NCI-H2107 treated with DMSO at 0.1 percent for 48 hours (cell line): ENCODE data around the gene ATP2A3.

ENCODE experiments used
- DNase-seq: peaks from one replicate; lab custom pipeline; 2025; ENCODE audit not compliant: unreplicated experiment; lab: John Stamatoyannopoulos, UW

Gene ATP2A3

DNA sequence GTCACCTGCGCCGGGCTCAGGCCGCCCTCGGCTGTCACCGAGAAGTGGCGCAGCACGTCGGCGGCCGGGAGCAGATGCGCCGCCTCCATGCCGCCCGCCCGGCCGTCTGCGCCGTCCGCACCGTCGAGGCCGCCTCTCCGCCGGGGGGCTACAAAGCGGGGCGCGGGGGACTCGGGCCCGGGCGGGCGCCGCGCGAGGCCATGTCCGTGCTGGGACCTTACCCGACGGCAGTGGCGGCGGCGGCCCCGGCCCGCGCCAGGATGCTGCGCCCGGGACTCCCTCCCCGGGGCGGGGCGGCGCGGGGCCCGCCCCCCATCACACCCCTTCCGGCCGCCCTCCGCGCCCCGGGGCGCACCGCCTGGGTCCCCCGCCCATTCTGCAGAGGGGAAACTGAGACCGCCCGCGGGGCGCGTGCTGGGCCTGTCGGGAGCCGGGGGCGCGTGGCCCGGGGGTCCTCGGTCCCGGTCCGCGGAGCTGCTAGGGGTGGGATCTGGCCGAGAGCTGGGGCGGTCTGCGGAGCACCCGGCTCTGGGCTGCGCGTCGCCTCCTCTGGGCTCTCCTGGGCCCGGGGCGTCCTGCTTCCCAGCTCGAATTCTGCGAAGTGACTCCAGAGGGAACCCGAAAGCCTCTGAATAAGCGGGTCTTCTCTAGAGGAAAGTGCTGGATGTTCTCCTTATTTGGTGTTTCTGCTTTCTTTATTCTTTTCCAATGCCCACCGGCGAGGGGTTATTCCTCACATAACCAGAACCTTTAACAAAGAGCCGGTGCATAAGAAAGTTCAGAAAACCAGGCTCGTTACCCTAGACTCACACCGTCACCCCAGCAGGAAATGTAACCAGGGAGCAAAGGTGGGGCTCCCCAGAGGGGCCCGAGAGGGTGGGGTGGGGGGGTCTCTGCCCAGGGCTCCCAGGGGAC lies at the start of gene ATP2A3:
Gene ATP2A3, minus strand, starts transcription at position 235 of the 915 bp plus-strand sequence. Its CDS starts 146 bp downstream, at position 89.
- no peak for DNase-seq

DNA sequence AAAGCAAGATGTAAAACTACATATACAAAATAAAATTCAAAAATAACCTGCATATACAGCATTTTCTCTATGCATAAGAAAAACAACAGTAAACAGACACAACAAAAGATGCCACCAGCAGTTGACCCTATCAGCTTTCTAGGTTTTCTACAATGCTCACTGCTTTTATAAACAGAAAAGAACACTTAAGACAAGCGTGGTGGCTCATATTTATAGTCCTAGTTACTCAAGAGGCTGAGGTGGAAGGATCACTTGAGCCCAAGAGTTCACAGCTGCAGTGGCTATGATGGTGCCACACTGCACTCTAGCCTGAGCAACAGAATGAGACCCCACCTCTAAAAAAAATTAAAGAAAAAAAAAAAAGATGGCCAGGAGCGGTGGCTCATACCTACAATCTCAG lies 46.5 kb upstream of the ATP2A3 start:
- DNase-seq, result no peak

DNA sequence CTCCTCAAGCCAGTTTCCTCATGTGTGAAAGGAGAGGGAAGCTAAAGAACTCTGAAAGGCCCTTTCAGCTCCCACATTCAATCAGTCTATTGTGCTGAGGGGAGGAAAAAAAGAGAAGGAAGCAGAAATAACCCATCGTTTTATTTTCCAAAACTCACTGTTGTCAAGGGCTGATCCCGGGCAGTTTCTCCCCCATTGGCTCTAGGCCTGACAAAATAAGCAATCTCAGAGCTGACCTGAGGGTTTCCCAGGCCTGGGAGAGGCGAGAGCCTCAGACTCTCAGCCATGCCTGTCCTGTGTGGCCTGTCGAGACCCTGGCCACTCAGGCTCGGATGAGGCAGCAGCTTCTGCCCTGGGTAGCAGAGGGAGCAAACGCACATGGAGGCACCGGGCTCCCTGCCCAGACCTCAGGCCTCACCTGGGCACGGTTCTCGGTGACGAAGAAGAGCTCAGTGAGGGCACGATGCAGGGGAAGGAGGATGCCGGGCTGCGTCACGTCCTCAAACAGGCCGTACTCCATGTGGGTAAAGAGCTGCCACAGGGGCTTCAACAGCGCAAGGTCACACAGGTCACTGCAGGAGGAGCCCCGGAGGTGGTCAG lies 45.0 kb upstream of the ATP2A3 start:
- no peak for DNase-seq

DNA sequence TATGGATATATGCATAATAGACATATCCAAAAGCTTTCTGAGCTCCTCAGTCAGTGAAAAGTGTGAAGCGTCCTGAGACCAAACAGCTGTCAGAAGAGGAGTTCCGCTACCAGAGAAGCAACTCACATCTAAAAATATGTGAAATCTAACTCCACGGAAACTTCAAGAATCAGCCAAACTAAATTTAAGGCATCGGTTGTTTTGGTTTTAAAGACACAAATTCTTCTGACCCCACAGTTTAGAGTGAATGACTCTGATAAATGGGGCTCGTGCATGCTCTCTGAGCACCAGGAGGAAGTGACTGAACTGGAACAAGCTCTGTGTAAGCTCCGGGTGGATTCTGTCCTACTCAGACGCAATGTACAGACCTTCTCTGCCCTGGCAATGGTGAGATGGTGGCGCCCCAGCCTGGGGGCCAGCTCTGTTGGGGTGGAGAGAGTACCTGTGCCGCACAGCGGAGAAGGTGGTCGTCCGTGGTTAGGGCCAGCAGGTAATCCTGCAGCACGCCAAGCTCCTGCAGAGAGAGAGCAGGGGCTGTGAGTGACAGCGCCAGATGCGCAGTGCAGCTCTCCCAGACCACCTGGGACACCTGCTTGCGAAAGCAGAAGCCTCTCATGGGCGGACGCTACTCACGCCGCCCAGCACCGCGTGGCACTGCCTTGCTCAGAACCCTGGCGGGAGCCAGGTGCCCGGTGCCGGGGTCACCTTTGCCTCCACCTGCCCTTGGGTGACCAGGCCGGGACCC lies 44.4 kb upstream of the ATP2A3 start:
- no peak for DNase-seq

DNA sequence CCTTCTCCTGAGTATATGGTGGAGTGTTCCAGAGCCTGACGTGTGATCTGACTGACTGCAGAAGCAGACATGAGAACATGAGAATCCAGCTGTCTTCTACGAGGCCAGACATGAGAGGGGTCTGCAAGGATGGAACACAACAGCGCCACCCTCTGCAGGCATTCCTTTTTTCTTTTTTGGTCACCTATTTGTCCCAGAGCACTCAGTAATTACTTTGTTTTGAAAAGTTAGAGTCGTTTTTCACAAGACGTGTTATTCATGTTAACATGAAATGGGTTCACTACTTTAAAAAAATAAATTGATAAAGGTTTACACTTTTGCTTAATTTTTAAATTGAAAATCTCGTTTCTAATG lies 43.8 kb upstream of the ATP2A3 start:
- no peak for DNase-seq

DNA sequence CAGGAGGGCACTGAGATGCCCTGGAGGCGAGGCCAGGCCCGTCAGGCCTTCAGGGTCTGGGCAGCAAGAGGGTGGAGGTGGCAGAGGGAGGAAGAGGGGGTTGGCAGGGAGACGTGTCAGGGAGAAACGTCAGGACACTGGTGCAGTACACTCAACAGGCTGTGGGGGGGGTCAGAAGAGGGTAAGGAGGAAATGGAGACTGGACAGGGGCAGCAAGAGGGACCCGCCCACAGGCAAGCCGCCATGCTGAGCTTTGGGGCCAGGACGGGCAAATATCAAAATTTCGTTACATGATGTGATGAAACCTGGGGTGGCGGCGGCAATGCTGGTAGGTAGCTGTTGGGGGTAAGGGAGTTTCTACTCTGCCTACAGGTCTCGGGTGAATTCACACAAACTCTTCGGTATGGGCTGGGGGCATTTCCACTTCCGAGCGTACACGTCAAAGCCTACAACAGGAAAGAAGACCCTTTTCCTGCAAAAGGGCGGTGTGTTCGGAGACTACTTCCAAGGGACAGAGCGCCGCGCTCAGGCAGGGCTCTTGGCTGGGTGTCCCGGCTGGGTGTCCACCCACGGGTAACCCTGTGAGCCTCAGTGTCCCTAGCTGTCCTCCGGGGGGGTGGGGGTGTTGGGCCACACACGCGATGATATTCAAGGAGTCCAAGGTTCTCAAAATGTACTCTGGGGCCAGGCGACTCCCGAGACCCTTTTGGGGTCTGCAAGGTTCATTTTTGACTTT lies 43.3 kb upstream of the ATP2A3 start:
- DNase-seq, result no peak

DNA sequence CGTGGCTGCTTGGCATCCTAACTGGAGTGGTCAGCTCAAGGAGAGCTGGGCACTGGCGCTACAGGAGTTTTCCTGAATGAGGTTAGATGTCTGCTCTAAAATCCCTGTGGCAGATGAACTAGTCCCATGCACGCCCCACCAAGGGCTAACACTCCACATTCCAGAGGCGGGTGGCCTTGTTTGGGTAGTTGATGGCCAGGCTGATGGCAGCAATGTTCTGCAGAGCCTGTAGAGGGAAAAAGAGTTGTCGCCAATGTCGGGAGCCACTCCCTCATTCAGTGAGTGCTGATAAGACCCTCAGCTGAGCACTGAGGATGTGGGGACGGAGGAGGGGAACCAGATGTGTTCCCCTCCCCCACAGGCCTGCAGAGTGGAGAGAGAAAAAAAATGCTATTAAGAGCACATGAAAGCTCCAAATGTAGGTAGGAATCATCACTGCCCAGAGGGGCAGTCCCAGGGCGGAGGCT lies 42.5 kb upstream of the ATP2A3 start:
- no peak for DNase-seq

DNA sequence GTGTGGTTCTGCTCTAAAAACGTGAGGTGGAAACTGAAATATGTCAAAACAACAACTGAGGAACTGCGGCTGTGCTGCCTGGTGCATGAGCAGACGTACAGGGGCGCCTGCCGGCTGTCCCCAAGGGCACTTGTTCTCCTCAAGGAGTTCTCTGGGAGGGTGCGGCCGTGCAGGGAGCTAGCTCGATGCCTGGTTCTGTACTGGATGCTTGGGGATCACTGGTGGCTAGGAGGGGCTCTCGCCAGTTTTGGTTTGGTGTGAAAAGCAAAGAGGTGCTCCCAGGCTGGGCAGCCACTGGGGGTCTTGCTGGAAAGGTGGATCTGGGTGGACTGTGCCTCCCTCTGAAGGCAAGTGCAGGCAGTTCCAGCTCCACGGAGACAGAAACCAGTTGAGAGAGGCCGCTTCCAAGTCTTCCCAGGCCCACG lies 41.9 kb upstream of the ATP2A3 start:
- DNase-seq, result no peak

DNA sequence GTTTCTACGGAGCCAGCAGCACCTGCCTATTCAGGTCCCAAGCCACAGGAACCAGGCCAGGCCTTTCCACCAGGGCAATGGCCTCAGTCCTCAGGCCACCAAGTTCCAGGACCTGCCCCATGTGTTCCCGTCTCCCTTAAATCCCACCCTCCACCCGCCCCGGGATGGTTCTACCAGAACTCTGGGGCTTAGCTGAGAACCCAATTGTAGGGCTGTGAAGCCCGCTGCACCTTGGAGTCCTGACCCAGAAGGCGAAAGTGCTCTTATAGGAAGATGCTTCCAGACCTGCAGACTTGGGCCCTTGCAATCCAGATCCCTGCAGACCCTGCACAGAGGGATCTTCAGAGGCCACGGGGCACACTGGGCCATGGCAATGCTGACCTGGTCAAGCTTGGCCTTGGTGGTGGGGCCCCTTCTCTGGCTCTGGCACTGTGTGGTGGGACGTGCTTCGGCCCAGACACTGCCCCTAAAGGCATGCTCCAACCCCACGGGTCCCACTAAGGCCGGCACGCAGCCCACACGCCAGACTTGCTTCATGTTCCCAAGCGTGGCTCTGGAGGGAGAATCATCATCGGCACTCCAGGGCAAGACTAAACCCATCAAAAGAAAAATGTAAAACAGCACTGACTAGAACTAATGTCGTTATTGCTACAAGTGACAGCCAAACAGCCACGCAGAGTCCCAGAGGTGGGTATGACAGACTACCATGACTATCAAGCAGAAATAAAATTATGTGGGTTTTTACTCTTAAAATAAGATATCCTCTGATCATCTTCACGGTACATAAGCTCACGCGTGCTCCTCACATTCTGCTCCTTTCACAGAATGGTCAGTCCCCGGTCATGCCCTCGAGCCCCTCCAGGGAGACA lies 41.3 kb upstream of the ATP2A3 start:
- no peak for DNase-seq

DNA sequence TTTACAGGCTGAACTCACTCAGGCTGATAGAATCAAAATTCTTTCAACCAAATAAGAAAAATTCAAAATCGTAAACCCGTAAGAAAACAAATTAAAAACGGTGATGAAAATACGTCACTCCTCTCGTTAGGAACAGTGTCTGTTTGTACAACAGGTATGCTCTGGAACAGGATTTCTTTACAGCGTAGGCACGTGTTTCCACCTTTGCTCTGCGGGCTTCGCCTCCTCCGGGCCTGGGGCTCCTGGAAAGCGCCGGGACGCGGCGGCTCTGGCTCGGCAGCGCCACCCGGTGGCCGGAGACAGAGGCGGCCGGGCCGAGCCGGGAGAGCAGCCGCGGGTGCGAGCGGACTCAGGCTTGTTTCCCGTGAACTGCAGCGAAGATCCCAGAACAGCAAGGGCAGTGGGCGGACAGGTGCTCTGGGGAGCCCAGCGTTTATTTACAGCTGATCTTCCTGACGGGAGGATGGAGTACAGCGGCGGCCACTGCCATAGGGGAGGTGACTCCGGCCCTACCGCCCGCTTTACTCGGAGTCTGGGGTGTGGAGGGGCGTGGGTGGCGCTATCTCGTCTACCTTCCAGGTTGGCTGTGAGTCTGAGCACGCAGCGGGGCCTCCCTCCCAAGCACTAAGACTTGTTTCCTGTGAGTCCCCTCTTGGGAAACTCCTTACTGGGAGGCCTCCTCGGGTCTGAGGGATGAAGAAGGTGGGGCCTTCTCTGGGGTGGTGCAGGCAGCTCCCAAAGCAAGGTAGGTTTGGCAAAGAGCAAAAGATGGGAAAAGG lies 40.5 kb upstream of the ATP2A3 start:
- peak; percentile 1 for DNase-seq

DNA sequence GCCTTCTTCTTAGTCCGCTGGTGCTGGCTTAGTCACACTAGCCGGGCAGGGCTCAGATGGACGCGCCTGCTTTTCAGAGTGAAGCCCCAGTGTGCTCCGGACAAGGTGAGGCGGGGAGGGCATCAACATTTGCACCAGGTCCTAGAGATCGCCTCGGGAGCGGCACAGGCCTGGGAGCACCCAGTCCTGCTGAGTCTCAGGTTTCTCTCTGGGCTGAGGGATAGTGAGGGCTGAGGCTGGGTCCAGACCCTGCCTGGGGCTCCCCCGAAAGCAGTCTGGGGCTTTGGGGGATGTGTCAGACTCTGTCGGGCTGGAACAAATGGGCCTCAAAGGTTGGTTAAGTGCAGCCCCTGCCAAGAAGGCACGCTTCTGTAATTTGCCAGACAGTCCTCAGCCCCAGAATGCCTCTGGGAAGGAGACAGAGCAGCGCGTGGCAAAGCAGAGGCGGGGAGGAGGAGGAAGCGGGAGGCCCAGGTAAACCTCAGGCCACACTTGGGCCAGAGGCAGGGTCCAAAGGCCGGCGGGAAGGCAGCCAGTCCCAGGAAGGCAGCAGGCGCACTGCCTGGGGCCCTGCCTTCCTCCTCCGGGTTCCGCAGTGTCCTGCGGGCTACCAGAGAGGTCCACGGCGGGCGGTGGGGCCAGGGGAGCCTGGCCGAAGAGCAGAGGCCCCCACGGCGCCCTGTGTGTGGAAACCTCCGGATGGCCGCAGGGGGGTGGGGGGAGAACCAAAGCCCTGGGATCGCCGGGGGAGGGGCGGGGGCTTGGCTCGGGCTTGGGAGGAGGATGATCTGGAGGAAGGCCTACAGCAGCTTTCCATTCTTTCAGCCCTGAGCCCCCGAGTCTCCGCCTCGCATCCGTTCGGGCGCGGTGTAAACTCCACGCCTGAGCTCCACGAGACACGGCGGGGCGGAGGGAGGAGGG lies 39.5 kb upstream of the ATP2A3 start:
- DNase-seq, result no peak

DNA sequence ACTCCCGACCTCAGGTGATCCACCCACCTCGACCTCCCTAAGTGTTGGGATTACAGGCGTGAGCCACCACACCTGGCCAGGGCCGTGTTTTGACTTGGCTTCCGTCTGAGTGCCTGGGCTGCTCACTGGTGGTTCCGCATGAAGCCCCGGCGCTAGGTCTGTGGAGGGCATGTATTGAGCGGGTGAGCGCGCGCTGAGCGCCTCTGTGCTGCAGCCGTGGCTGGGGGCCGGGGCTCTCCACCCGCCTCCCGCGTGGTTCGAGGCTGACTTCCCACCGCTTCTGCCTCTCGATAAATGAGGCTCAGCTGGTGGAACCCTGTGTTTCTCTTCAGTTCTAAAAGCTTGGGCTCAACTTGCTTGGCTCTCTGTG lies 38.9 kb upstream of the ATP2A3 start:
- DNase-seq, result no peak

DNA sequence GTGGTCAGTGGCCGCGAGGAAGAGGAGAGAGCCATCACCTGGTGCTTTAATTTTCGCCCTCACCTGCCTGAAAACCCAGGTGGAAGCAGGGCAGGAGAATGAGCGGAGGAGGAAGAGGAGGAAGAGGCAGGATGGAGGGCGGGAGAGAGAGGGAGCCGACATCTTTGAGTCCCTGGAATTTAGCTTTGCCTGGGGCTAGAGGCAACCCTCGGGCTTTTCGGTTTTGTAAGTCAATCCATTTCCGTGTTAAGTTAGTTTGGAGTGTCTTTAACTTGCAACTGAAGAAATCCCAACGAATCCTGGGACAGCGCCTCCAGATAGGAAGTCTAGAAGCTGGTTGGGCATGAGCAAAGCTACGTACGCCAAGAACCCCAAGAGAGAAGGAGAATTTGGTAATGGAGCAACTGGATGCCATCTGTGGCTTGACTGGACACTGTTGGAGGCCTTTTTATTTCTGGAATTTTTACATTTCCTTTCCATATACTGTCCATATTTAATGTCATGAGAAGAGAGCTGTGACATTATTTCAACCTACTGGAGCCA lies 36.9 kb upstream of the ATP2A3 start:
- no peak for DNase-seq

DNA sequence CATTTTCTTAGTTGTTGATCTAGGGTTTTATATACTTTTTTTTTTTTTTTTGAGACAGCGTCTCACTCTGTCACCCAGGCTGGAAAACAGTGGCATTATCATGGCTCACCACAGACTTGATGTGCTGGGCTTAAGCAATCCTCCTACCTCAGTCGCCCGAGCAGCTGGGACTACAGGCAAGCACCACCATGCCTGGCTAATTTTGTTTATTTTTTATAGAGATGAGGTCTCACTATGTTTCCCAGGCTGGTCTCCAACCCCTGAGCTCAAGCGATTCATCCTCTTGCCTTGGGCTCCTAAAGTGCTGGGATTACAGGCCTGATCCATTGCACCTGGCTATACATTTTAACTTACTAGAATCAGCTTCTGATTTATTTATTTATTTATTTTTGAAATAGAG lies 34.2 kb upstream of the ATP2A3 start:
- DNase-seq, result no peak

DNA sequence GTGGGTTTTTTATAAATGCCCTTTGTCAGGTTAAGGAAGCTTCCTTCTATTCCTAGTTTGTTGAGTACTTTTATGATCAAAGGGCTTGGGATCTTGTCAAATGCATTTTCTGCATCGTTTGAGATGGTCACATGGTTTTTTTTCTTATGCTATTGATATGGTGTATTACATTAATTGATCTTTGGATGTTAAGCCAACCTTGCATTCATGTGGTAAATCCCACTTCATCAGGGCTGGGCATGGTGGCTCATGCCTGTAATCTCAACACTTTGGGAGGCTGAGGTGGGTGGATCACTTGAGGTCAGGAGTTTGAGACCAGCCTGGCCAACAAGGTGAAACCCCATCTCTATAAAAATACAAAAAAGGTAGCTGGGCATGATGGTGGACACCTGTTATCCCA lies 30.8 kb upstream of the ATP2A3 start:
- DNase-seq, result no peak

DNA sequence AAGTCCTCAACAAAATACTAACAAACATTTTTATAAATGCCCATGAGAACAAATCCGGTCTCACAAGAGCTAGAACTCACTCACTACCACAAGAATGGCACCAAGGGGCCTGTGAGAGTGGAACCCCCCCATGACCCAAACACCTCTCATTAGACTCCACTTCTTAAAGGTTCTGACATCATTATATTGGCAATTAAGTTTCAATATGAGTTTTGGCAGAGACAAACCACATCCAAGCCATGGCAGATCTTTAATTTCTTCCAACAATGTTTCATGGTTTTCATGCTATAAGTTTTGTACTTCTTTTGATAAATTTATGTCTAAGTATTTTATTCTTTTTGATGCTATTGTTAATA lies 30.0 kb upstream of the ATP2A3 start:
- DNase-seq, result no peak

DNA sequence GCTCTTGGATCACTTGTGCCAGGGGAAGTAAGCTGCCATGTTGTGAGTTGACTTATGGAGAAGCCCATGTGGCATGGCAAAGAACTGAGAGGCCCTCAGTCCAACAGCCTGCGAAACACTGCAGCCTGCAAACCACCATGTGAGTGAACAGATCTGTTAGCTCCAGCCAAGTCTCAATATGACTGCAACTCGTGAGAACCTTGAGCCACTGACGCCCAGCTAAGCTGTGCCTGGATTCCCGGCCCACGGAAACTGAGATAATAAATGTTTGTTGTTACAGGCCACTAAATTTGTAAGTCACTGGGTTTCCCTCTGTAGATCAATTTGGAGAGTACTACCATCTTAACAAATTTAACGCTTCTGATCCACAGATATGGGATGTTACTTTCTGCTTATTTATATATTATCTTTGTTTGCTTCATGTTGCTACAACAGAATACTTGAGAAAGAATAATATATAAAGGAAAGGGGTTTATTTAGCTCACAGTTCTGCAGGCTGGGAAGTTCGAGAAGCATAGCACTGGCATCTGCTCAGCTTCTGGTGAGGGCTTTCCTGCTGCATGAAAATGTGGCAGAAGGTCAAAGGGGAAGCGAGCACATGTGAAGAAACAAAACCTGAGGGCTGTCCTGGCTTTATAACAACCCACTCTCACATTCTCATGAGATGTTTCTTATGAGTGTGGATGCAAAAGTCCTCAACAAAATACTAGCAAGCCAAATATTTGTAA lies 29.4 kb upstream of the ATP2A3 start:
- no peak for DNase-seq

DNA sequence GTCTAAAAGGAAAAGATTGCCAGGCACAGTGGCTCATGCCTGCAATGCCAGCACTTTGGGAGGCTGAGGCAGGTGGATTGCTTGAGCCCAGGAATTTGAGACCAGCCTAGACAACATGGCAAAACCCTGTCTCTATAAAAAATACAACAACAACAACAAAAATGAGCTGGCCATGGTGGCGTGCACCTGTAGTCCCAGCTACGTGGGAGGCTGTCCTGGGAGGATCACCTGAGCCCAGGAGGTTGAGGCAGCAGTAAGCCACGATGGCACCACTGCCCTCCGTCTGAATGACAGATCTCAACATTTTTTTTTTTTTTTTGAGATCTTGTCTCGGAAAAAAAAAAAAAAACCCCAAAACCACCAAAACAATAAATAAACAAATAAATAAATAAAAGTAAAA lies 28.1 kb upstream of the ATP2A3 start:
- DNase-seq, result no peak
